Stomach (tissue), 9 donors: ENCODE measurements around the gene GATA6. TPM values are rescaled to one million over a fixed set of nuclear protein-coding genes. Genes with fewer than 3 reads are reported as not detected.

ENCODE experiments used
- DNase-seq, 2 donors: peaks; one replicate each; pipeline versions ENCODE4 v3.0.0 to v3.0.0-alpha.2; 2013 to 2019
- H3K27ac ChIP-seq, 5 donors: fragments of 200-600 bp in 4 of 5; sonication (generic) in 4 of 5; one replicate each; pipeline ENCODE4 v1.5.1; 2013 to 2019; ENCODE audit warnings: mild to moderate bottlenecking in 1 of 5, moderate library complexity in 1 of 5
- H3K27me3 ChIP-seq, 3 donors: fragments of 200-600 bp; sonication (generic); one replicate each; pipeline ENCODE4 v1.5.1; 2017 to 2019; ENCODE audit warnings: mixed run types in 1 of 3
- H3K36me3 ChIP-seq, 4 donors: fragments of 200-600 bp; sonication (generic); 1 replicate in 3 of 4; 2 replicates in 1 of 4; pipeline ENCODE4 v1.5.1; 2016 to 2019
- H3K4me1 ChIP-seq, 4 donors: fragments of 200-600 bp; sonication (generic); one replicate each; pipeline ENCODE4 v1.5.1; 2016 to 2019
- H3K4me3 ChIP-seq, 4 donors: fragments of 200-600 bp; sonication (generic) in 3 of 4; one replicate each; pipeline ENCODE4 v1.5.1; 2016 to 2019; ENCODE audit warnings: mild to moderate bottlenecking in 1 of 4
- H3K9me3 ChIP-seq, 4 donors: fragments of 200-600 bp; sonication (generic); one replicate each; pipeline ENCODE4 v1.5.1; 2016 to 2019
- EP300 ChIP-seq: sonication (generic); formaldehyde crosslinking; IDR thresholded peaks from one replicate; pipeline ENCODE4 v1.6.1; 2017; ENCODE audit warnings: antibody characterized with exemption
- POLR2A ChIP-seq, 4 donors: fragments of 450-650 bp; IDR thresholded peaks; one replicate each; pipeline ENCODE4 v1.6.1; 2016; ENCODE audit warnings: antibody characterized with exemption in 4 of 4, control low read depth in 2 of 4, mild to moderate bottlenecking in 1 of 4, moderate library complexity in 1 of 4
- POLR2AphosphoS5 ChIP-seq, 3 donors: sonication (generic); formaldehyde crosslinking; IDR thresholded peaks; one replicate each; pipeline ENCODE4 v1.6.1; 2016; ENCODE audit warnings: antibody characterized with exemption in 3 of 3
- WGBS, 5 donors: extraction: QIAGEN DNeasy Blood & Tissue Kit in 3 of 5; methylation state at CpG; one replicate each; pipeline versions ENCODE4 v1.1.5 to v1.1.7; 2013 to 2018; 5-methylcytosine and 5-hydroxymethylcytosine counted together
- intact Hi-C: fragments of 100-400 bp; cut with DNase I; formaldehyde crosslinking; loops from one replicate; pipeline ENCODE4 v1.15.1; 2023; ENCODE audit warnings: low total_unique reads
- polyA plus RNA-seq, 3 donors: library from polyadenylated mRNA; stranded (reverse); fragments of 200-250 nt; gene quantifications; one replicate each; pipeline ENCODE4 v1.2.3, GENCODE V29; 2013
- total RNA-seq, 5 donors: library from RNA; depleted of rRNA; stranded (reverse); fragments of >200 nt; gene quantifications; one replicate each; pipeline versions ENCODE4 v1.1.0 to v1.2.3, GENCODE V29; 2014 to 2016
- TF ChIP-seq, protein P1 (sequence below), 7 experiments: fragments of 450-650 bp in 4 of 7; fragments of 200-600 bp in 3 of 7; sonication (generic) in 3 of 7; IDR thresholded peaks; one replicate each; pipeline ENCODE4 v1.5.1; 2016 to 2019; ENCODE audit warnings: antibody characterized with exemption in 7 of 7, control low read depth in 2 of 7, mild to moderate bottlenecking in 1 of 7
- donor health status: healthy with polysubstance abuse.
- donor health status: Bipolar disorder and iron deficiency.
- donor health status: healthy.

The GATA6 gene
- total and polyA plus RNA-seq, 8 donors = 11.9 to 194 (median 75.7) TPM

DNA sequence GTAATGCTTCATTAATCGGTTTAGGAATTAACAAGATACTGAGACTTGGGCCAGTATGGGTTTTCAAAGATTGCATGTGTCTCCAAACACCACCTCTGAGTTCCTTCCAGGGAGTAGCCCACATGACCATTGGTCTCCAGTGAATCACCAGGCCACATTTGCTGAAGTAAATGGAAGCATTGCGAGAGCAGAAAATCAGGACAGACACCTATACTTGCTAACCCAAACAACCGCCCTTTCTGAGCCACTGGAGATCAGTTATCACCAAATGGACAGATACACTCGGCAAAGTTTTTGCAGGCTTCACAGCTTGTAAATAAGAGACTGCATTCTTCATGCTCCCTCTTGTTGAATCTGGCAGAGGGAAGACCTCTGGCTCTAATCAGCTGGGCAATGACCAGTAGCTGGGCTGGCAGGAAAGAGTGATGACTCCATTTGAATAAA lies 40.9 kb downstream of the GATA6 start:
- H3K4me3 ChIP-seq = no peak overlapping the region
- H3K36me3 ChIP-seq = no peaks in the 10 kb centered on the region
- no peaks in the 10 kb centered on the region for H3K9me3 ChIP-seq
- intact Hi-C loops = no loop called here
- peaks cover 0 to 45% (median 14%) of the 10 kb centered on the region in 4 donors for H3K4me1 ChIP-seq
- H3K27ac ChIP-seq = peak overlapping the region in 4 of 5 donors; percentile 5 to 75 (median 55)
- 25 to 52% (median 38%) methylated on average over 4 of the region's 4 CpGs for WGBS, 5 donors
- peak in 1 of 2 donors; percentile 48 for DNase-seq
- TF ChIP-seq EP300 (no peak), POLR2AphosphoS5 (IDR thresholded peaks at IDR 0.05) (peak in 1 of 3 donors; percentile 31), POLR2A (IDR thresholded peaks at IDR 0.05) (no peak)
- TF ChIP-seq, protein P1, sequence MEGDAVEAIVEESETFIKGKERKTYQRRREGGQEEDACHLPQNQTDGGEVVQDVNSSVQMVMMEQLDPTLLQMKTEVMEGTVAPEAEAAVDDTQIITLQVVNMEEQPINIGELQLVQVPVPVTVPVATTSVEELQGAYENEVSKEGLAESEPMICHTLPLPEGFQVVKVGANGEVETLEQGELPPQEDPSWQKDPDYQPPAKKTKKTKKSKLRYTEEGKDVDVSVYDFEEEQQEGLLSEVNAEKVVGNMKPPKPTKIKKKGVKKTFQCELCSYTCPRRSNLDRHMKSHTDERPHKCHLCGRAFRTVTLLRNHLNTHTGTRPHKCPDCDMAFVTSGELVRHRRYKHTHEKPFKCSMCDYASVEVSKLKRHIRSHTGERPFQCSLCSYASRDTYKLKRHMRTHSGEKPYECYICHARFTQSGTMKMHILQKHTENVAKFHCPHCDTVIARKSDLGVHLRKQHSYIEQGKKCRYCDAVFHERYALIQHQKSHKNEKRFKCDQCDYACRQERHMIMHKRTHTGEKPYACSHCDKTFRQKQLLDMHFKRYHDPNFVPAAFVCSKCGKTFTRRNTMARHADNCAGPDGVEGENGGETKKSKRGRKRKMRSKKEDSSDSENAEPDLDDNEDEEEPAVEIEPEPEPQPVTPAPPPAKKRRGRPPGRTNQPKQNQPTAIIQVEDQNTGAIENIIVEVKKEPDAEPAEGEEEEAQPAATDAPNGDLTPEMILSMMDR (IDR thresholded peaks at IDR 0.05) = no peak
- H3K27me3 ChIP-seq = no peaks in the 10 kb centered on the region

GRCh38 chr18:22211657-22212056 lies 42.3 kb downstream of the GATA6 start:
- H3K4me1 ChIP-seq = peaks cover 0 to 37% (median 11%) of the 10 kb centered on the region in 4 donors
- no peak overlapping the region for H3K4me3 ChIP-seq
- H3K9me3 ChIP-seq = no peaks in the 10 kb centered on the region
- H3K36me3 ChIP-seq = no peaks in the 10 kb centered on the region
- no peaks in the 10 kb centered on the region for H3K27me3 ChIP-seq
- peak overlapping the region in 1 of 5 donors; percentile 52 for H3K27ac ChIP-seq
- TF ChIP-seq POLR2AphosphoS5 (IDR thresholded peaks at IDR 0.05) = peak in 1 of 3 donors; percentile 5
- TF ChIP-seq EP300 = no peak
- DNase-seq = peak in 1 of 2 donors; percentile 34
- intact Hi-C loops = no loop called here
- 16 to 38% (median 26%) methylated on average over 2 of the region's 2 CpGs for WGBS, 5 donors

DNA sequence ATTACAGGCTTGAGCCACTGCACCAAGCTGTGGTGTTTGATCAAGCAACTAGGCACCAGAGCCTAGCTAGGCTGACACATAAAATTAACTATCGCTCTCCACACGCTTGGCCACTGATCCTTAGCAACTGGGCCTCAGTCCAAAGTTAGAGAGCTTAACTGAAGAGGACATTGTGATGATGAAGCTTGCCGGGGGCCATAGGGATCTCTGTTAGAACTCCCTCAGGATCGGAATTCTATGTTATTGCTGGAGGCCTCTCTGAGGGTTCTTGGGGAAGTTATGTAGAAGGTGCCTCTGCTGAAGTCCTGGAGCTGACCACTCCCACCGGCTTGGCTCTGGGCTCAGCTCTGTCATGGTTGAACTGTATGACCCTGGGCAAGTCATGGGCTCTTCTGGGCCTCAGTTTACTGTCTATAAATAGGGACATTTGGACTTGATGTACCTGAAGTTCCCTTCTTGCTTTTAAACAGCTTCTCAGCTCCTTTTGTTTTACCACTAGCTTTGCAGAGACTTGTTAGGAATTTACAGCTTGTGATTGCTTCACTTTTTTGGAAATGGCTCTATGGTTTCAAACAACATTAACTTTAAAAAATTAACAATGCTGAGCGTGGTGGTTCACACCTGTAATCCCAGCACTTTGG lies 44.1 kb downstream of the GATA6 start:
- no peaks in the 10 kb centered on the region for H3K27me3 ChIP-seq
- WGBS, 5 donors = 39 to 61% (median 57%) methylated on average over 6 of the region's 6 CpGs
- H3K27ac ChIP-seq = peak overlapping the region in 2 of 5 donors; percentile 3 to 12
- no peak overlapping the region for H3K4me3 ChIP-seq
- H3K9me3 ChIP-seq = no peaks in the 10 kb centered on the region
- peaks cover 0 to 37% (median 8%) of the 10 kb centered on the region in 4 donors for H3K4me1 ChIP-seq
- no peaks in the 10 kb centered on the region for H3K36me3 ChIP-seq
- intact Hi-C loops = no loop called here
- DNase-seq = peak in 1 of 2 donors; percentile 65
- no peak for TF ChIP-seq EP300
- TF ChIP-seq, protein P1 (IDR thresholded peaks at IDR 0.05) = no peak
- no peak for TF ChIP-seq POLR2A (IDR thresholded peaks at IDR 0.05)
- no peak for TF ChIP-seq POLR2AphosphoS5 (IDR thresholded peaks at IDR 0.05)

GRCh38 chr18:22214731-22215528 lies 45.5 kb downstream of the GATA6 start:
- intact Hi-C loops = no loop called here
- Histone ChIP-seq H3K27me3 (no peaks in the 10 kb centered on the region), H3K4me3 (no peak overlapping the region), H3K9me3 (no peaks in the 10 kb centered on the region), H3K4me1 (peaks cover 0 to 28% (median 6%) of the 10 kb centered on the region in 4 donors), H3K36me3 (no peaks in the 10 kb centered on the region), H3K27ac (no peak overlapping the region)
- TF ChIP-seq, protein P1 (IDR thresholded peaks at IDR 0.05) = no peak
- peak in 2 of 3 donors; percentile 5 to 15 for TF ChIP-seq POLR2AphosphoS5 (IDR thresholded peaks at IDR 0.05)
- DNase-seq = no peak
- WGBS, 5 donors = 74 to 81% (median 77%) methylated on average over 13 of the region's 13 CpGs
